Spleen (tissue), 7 donors: ENCODE measurements around the gene UNCX.
"Not testable (repeated sequence)": the region's sequence is repeated elsewhere in the genome, so short reads cannot be mapped to it uniquely, and the experiment has no call there.

Experiments
- CTCF ChIP-seq, 11 experiments: fragments of 200-600 bp in 7 of 11; fragments of 450-650 bp in 4 of 11; sonication (generic) in 4 of 11; IDR thresholded peaks in 8 of 11; conservative IDR thresholded peaks in 3 of 11; 1 replicate in 7 of 11; 2 replicates in 4 of 11; pipeline versions ENCODE4 v1.4.0 to v1.8.0; 2016 to 2021; ENCODE audit warnings: antibody characterized with exemption in 11 of 11, inconsistent platforms in 4 of 11, mild to moderate bottlenecking in 1 of 11
- POLR2A ChIP-seq, 3 donors: fragments of 450-650 bp; IDR thresholded peaks; one replicate each; pipeline ENCODE4 v1.5.1; 2017; ENCODE audit warnings: antibody characterized with exemption in 3 of 3, mild to moderate bottlenecking in 1 of 3
- POLR2AphosphoS5 ChIP-seq, 3 donors: sonication (generic); formaldehyde crosslinking; IDR thresholded peaks; one replicate each; pipeline ENCODE4 v1.5.1; 2017; ENCODE audit warnings: antibody characterized with exemption in 3 of 3
- donor health status: DM: no; HTN: no; CAD: no; lungs with moderate emphysema.
- donor health status: DM: no; HTN: no; CAD: no.
- donor health status: DM: no; HTN: no; CAD: no.

- TF ChIP-seq CTCF (IDR thresholded peaks at IDR 0.05 in 8 of 11, conservative IDR thresholded peaks at IDR 0.05 in 3 of 11); POLR2A (IDR thresholded peaks at IDR 0.05); POLR2AphosphoS5 (IDR thresholded peaks at IDR 0.05): not testable (repeated sequence)
Measured at GRCh38 chr7:1202914-1203313, 29.8 kb upstream of the UNCX start.
